Activated T-helper 17 cell treated with anti-CD3 and anti-CD28 coated beads, Interleukin-2, amount 50 U/mL, for 72 hours (primary cell): Measurements from ENCODE around the gene CCDC178. TPM values are rescaled to one million over a fixed set of nuclear protein-coding genes. Genes with fewer than 3 reads are reported as not detected.

Experiments used
- ATAC-seq: fragments of 150-1000 bp; cut with Tn5 transposase; replicated peaks from 2 replicates; pipeline ENCODE4 v1.10.0; 2021; ENCODE audit warnings: mild to moderate bottlenecking, moderate library complexity
- H3K27ac Mint-ChIP-seq: one replicate; pipeline ENCODE4 v1.8.0; 2022; ENCODE audit warnings: mixed read lengths
- H3K27me3 Mint-ChIP-seq: one replicate; pipeline ENCODE4 v1.8.0; 2022; ENCODE audit warnings: mixed read lengths
- H3K36me3 Mint-ChIP-seq: one replicate; pipeline ENCODE4 v1.8.0; 2022; ENCODE audit warnings: low read depth, mild to moderate bottlenecking, mixed read lengths
- H3K4me1 Mint-ChIP-seq: one replicate; pipeline ENCODE4 v1.8.0; 2022; ENCODE audit warnings: mixed read lengths
- H3K4me3 Mint-ChIP-seq: one replicate; pipeline ENCODE4 v1.8.0; 2022; ENCODE audit warnings: mild to moderate bottlenecking, mixed read lengths
- H3K9me3 Mint-ChIP-seq: one replicate; pipeline ENCODE4 v1.8.0; 2022; ENCODE audit warnings: mixed read lengths
- total RNA-seq, 2 donors: library from RNA; stranded (reverse); gene quantifications; one replicate each; pipeline ENCODE4 v1.2.3, GENCODE V29; 2022

CCDC178 gene
- total RNA-seq, 2 donors from 2014 or later = not detected

DNA sequence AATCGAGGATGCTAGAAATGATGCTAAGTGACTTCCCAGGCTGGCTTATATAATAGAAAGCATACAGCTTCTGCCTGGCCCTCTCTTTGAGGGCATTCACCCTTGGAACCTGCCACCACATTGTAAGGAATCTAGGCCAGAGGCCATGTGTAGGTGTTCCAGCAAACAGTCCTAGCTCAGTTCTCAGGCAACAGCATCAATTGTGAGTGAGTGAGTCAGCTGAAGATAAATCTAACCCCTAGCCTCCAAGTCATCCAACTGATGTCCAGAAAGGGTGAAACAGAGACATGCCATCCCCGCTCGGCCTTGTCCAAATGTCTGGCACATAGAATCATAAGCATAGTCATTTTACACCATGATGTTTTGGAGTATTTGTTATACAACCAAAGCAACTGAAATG is 343.4 kb downstream of the CCDC178 start:
- Mint-ChIP-seq H3K36me3 (no peaks in the 10 kb centered on the region), H3K27ac (no peak overlapping the region), H3K9me3 (no peaks in the 10 kb centered on the region), H3K4me1 (no peaks in the 10 kb centered on the region), H3K27me3 (no peaks in the 10 kb centered on the region), H3K4me3 (no peak overlapping the region)
- no peak for ATAC-seq

DNA sequence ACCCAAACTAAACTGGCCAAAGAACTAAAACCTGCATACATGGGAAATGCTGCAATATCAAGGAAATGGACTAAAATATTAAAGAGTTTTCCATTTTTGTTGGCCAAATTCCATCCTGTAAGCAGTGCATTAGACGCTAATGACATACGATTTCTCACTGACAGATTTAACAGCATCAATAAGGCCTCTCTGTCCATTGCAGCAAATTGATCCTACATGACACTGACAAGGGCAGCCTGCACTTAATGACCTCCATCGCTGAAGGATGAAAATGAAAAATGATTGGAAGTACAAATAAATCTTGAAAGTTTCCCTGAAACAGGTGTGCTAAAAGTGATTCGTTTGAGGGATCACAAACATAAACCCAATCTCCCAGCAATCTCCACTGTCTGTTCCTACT is 350.1 kb downstream of the CCDC178 start:
- ATAC-seq = no peak
- H3K27ac Mint-ChIP-seq = no peak overlapping the region
- no peaks in the 10 kb centered on the region for H3K36me3 Mint-ChIP-seq
- H3K4me1 Mint-ChIP-seq = no peaks in the 10 kb centered on the region
- H3K27me3 Mint-ChIP-seq = no peaks in the 10 kb centered on the region
- no peaks in the 10 kb centered on the region for H3K9me3 Mint-ChIP-seq
- no peak overlapping the region for H3K4me3 Mint-ChIP-seq

DNA sequence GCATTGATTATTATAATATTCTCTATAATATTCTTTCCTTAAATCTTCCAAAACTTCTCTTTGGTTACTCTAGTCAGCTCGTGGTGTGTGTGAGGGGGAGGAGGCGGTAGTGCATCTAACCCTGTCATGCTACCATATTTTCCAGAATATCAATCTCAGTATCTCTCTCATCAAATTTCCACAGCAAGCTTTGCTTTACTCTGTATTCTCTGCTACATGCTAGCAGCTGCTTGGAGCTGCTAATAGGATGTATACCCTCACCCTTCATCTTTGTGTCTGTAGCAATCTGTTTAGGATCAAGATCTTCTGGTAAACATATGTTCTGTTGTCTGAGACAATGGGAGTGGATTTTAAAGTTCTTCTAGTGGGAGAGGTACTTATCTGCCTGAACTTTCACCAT is 363.9 kb downstream of the CCDC178 start:
- Mint-ChIP-seq H3K9me3 (peaks cover 5% of the 10 kb centered on the region), H3K27me3 (no peaks in the 10 kb centered on the region), H3K36me3 (no peaks in the 10 kb centered on the region), H3K27ac (no peak overlapping the region), H3K4me1 (no peaks in the 10 kb centered on the region), H3K4me3 (no peak overlapping the region)
- no peak for ATAC-seq

DNA sequence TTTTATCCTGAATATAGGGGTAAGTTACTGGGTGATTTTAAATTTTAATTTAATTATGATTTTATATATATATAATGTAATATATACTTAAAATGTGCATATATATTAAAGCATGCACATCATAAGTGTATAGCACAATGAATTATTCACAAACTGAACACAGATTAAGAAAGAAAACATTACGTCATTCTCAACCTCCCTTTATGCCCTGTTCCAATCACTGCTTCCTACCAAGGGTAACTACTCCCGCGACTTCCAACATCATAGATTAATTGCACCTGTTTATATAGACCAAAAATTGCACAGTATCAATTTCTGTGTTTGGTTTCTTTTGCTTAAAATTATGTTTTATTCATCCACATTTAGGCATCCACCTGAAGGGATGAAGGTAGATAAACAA is 366.4 kb downstream of the CCDC178 start:
- ATAC-seq = no peak
- Mint-ChIP-seq H3K27me3 (no peaks in the 10 kb centered on the region), H3K9me3 (peaks cover 3% of the 10 kb centered on the region), H3K4me3 (no peak overlapping the region), H3K4me1 (no peaks in the 10 kb centered on the region), H3K36me3 (no peaks in the 10 kb centered on the region), H3K27ac (no peak overlapping the region)

DNA sequence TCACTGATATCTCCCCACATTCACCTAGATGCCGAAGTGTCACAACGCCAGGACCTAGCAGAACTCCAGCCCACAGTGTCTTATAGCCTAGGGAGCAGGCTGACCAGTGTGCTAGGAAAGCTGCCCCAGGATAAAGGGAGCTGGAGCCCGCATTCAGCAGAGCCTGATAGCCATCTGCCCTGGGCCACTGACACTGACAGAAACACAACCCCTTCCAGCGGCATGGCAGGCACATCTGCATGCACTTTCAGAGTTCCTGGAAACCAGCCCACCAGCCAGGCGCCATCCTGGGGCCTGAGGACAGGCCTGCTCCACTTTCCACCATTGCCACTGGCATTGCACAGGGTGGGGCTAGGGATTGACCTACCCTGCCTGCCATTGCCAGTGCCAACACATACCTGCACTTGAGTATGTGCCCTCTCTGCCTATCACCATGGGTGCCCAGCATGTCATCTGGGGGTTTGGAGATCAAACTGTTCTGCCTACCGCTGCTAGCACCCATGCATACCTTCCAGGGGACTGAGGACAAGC is 377.6 kb downstream of the CCDC178 start:
- no peak for ATAC-seq
- H3K27me3 Mint-ChIP-seq = no peaks in the 10 kb centered on the region

GRCh38 chr18:33052886-33053285 is 387.6 kb downstream of the CCDC178 start:
- Mint-ChIP-seq H3K4me1 (no peaks in the 10 kb centered on the region), H3K27ac (no peak overlapping the region), H3K27me3 (no peaks in the 10 kb centered on the region), H3K4me3 (no peak overlapping the region), H3K36me3 (no peaks in the 10 kb centered on the region), H3K9me3 (no peaks in the 10 kb centered on the region)
- ATAC-seq = no peak

More for the DNA sequence above, 377.6 kb downstream of the CCDC178 start:
- no peak overlapping the region for H3K4me3 Mint-ChIP-seq
- no peak overlapping the region for H3K27ac Mint-ChIP-seq
- H3K4me1 Mint-ChIP-seq = no peaks in the 10 kb centered on the region
- no peaks in the 10 kb centered on the region for H3K36me3 Mint-ChIP-seq
- H3K9me3 Mint-ChIP-seq = peaks cover 8% of the 10 kb centered on the region

DNA sequence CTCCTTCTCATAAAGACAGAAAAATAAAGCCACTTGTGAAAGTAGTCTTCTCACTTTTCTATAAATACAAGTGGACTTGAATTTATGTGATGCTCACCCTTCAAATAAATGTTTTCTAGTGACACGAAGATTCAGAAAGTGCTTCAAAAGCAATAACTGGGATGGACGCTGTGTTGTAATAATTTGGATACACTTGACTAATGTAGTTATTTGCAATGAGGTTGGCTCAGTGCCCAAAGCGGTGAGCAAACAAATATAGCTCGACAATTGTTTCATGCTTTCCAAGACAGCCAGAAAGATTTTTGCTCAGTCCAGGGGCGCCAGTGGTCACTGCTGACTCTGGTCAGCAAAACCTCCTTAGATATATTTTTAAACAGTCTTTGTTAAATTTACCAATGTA is 389.1 kb downstream of the CCDC178 start:
- H3K9me3 Mint-ChIP-seq = no peaks in the 10 kb centered on the region
- no peaks in the 10 kb centered on the region for H3K27me3 Mint-ChIP-seq
- H3K4me1 Mint-ChIP-seq = no peaks in the 10 kb centered on the region
- H3K4me3 Mint-ChIP-seq = no peak overlapping the region
- H3K36me3 Mint-ChIP-seq = no peaks in the 10 kb centered on the region
- no peak overlapping the region for H3K27ac Mint-ChIP-seq
- ATAC-seq = no peak

DNA sequence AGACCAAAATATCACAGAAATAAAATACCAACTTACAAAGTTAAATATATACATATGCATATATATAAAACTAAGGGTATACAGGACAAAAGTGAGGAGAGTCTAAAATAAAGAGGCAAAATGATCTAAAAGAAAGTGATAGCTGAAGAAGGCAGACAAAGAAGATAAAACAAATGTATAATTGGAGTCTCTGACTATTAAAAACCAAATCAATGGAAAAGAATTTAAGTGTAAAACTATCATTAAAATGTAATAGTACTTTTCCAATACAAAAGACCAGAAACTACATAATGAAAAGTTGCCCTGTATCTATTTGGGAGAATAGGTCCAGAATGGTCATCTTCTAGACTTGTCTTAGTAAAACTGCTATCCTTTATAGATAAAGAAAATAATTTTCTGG is 400.3 kb downstream of the CCDC178 start:
- Mint-ChIP-seq H3K9me3 (peaks cover 15% of the 10 kb centered on the region), H3K27me3 (no peaks in the 10 kb centered on the region), H3K27ac (no peak overlapping the region), H3K4me1 (no peaks in the 10 kb centered on the region), H3K36me3 (no peaks in the 10 kb centered on the region), H3K4me3 (no peak overlapping the region)
- no peak for ATAC-seq

DNA sequence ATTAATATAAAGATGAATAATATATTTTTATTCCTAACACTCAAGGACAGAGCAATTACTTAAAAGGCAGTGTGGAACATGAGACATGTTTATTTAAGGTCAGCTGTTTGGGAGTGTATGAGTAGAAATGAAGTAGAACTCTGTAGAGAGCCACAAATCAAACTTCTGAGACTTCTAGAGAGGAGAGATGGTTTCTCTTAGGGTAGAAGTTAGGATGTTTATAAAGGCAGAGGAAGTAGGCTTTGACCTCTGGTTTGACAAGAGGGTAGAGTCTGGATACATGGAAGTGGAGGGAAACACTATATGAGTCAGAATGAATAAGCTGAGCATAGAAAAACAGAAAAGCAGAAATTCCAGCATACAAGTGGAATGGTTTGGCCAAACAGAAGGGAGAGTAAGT is 405.6 kb downstream of the CCDC178 start:
- no peaks in the 10 kb centered on the region for H3K27me3 Mint-ChIP-seq
- no peaks in the 10 kb centered on the region for H3K36me3 Mint-ChIP-seq
- ATAC-seq = no peak
- H3K4me1 Mint-ChIP-seq = no peaks in the 10 kb centered on the region
- H3K4me3 Mint-ChIP-seq = no peak overlapping the region
- H3K27ac Mint-ChIP-seq = no peak overlapping the region
- H3K9me3 Mint-ChIP-seq = peaks cover 9% of the 10 kb centered on the region

DNA sequence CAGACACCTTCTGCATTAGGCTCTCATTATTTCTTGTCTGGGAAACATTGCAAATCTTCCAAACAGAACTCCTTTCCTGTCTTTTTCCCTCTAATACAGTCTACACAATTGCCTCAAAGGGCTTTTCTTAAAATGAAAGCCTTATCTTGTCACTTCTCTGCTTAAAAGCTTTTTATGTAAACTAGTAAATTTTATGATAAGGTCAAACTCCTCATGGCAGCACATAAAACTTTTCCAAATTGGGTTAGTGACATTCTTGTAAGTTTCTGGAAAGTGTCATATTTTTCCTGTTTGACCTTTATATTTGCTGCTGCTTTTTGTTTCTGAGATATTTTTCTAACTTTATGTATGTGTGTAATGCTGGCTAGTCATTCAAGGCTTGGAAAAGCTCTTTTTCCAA is 406.3 kb downstream of the CCDC178 start:
- Mint-ChIP-seq H3K36me3 (no peaks in the 10 kb centered on the region), H3K27ac (no peak overlapping the region), H3K4me3 (no peak overlapping the region), H3K4me1 (no peaks in the 10 kb centered on the region), H3K27me3 (no peaks in the 10 kb centered on the region), H3K9me3 (peaks cover 9% of the 10 kb centered on the region)
- no peak for ATAC-seq

GRCh38 chr18:33022370-33022769 is 418.2 kb downstream of the CCDC178 start:
- no peaks in the 10 kb centered on the region for H3K27me3 Mint-ChIP-seq
- H3K4me3 Mint-ChIP-seq = no peak overlapping the region
- H3K36me3 Mint-ChIP-seq = no peaks in the 10 kb centered on the region
- no peaks in the 10 kb centered on the region for H3K4me1 Mint-ChIP-seq
- H3K27ac Mint-ChIP-seq = no peak overlapping the region
- ATAC-seq = no peak
- peaks cover 11% of the 10 kb centered on the region for H3K9me3 Mint-ChIP-seq

- Mint-ChIP-seq H3K27ac (no peak overlapping the region), H3K4me3 (no peak overlapping the region), H3K36me3 (no peaks in the 10 kb centered on the region), H3K9me3 (peaks cover 8% of the 10 kb centered on the region), H3K4me1 (no peaks in the 10 kb centered on the region), H3K27me3 (no peaks in the 10 kb centered on the region)
- no peak for ATAC-seq
Observed at GRCh38 chr18:33020877-33021276, 419.6 kb downstream of the CCDC178 start.

- no peaks in the 10 kb centered on the region for H3K4me1 Mint-ChIP-seq
- H3K36me3 Mint-ChIP-seq = no peaks in the 10 kb centered on the region
- no peak overlapping the region for H3K4me3 Mint-ChIP-seq
- no peak overlapping the region for H3K27ac Mint-ChIP-seq
- peaks cover 5% of the 10 kb centered on the region for H3K9me3 Mint-ChIP-seq
- no peaks in the 10 kb centered on the region for H3K27me3 Mint-ChIP-seq
- ATAC-seq = no peak
Observed at GRCh38 chr18:33014060-33014796, 426.3 kb downstream of the CCDC178 start.

GRCh38 chr18:33010149-33010548 is 430.4 kb downstream of the CCDC178 start:
- Mint-ChIP-seq H3K4me1 (no peaks in the 10 kb centered on the region), H3K27me3 (no peaks in the 10 kb centered on the region), H3K9me3 (peaks cover 5% of the 10 kb centered on the region), H3K36me3 (no peaks in the 10 kb centered on the region), H3K4me3 (no peak overlapping the region), H3K27ac (no peak overlapping the region)
- ATAC-seq = no peak

DNA sequence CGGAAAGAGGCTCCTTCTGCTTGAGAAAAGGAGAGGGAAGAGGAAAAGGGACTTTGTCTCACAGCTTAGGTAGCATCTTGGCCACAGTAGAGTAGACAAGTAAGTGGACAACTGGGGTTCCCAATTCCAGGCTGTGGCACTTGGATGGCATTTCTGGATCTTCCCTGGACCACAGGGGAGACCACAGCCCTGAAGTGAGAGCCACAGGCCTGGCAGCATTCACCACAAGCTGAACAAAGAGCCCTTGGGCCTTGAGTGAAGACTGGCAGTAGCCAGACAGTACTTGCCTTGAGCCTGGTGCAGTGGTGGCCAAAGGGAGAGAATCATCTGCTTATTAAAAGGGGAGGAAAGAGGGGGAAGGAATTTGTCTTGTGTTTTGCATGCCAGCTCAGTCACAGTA is 441.6 kb downstream of the CCDC178 start:
- Mint-ChIP-seq H3K4me1 (no peaks in the 10 kb centered on the region), H3K9me3 (peaks cover 6% of the 10 kb centered on the region), H3K27ac (no peak overlapping the region), H3K36me3 (no peaks in the 10 kb centered on the region), H3K27me3 (no peaks in the 10 kb centered on the region), H3K4me3 (no peak overlapping the region)
- ATAC-seq = no peak
